Inferior parietal cortex (tissue), 1 donor: ENCODE data around the gene STK17B.

ENCODE experiments used
- DNase-seq: peaks from one replicate; pipeline ENCODE4 v3.0.0-alpha.2; 2016; ENCODE audit errors: extremely low spot score

Gene STK17B

GRCh38 chr2:196184921-196185320, 13.5 kb upstream of the STK17B start:
- DNase-seq = no peak

- no peak for DNase-seq
These were observed 12.3 kb upstream of the STK17B start for GRCh38 chr2:196183528-196184231.

- no peak for DNase-seq
These were observed 11.7 kb upstream of the STK17B start for GRCh38 chr2:196183172-196183473.

- DNase-seq = no peak
These were observed 11.2 kb upstream of the STK17B start for GRCh38 chr2:196182439-196183171.

GRCh38 chr2:196181484-196181883, 10.1 kb upstream of the STK17B start:
- no peak for DNase-seq

- DNase-seq = no peak
These were observed 5.7 kb upstream of the STK17B start for GRCh38 chr2:196177124-196177523.

- no peak for DNase-seq
These were observed 4.9 kb upstream of the STK17B start for GRCh38 chr2:196176142-196176738.

- no peak for DNase-seq
These were observed 3.0 kb upstream of the STK17B start for GRCh38 chr2:196174404-196174803.

GRCh38 chr2:196173505-196173904, 2.1 kb upstream of the STK17B start:
- no peak for DNase-seq

- peak; percentile 5 for DNase-seq
These were observed 1.6 kb upstream of the STK17B start for GRCh38 chr2:196172951-196173350.

GRCh38 chr2:196171946-196172345, 568 bp upstream of the STK17B start:
- no peak for DNase-seq

GRCh38 chr2:196170606-196171247, 651 bp downstream of the STK17B start:
- no peak for DNase-seq

- DNase-seq = peak; percentile 32
These were observed 1.2 kb downstream of the STK17B start for GRCh38 chr2:196170213-196170605.

GRCh38 chr2:196169516-196169915, 1.9 kb downstream of the STK17B start:
- no peak for DNase-seq

- no peak for DNase-seq
These were observed 3.2 kb downstream of the STK17B start for GRCh38 chr2:196168181-196168580.

GRCh38 chr2:196167666-196168065, 3.7 kb downstream of the STK17B start:
- no peak for DNase-seq

GRCh38 chr2:196166876-196167275, 4.5 kb downstream of the STK17B start:
- DNase-seq = no peak

GRCh38 chr2:196165016-196165415, 6.4 kb downstream of the STK17B start:
- no peak for DNase-seq

GRCh38 chr2:196163285-196163684, 8.1 kb downstream of the STK17B start:
- DNase-seq = no peak

GRCh38 chr2:196162586-196163175, 8.7 kb downstream of the STK17B start:
- no peak for DNase-seq

- no peak for DNase-seq
These were observed 10.4 kb downstream of the STK17B start for GRCh38 chr2:196160946-196161345.

- peak; percentile 40 for DNase-seq
These were observed 11.3 kb downstream of the STK17B start for GRCh38 chr2:196160101-196160500.
